DMS153 treated with DMSO at 0.1 percent for 48 hours (cell line): ENCODE results near the gene SERPINE2.
A peak's percentile ranks its signal among the peaks of the same experiment; 100 is the strongest.

Source experiments
- DNase-seq: peaks from one replicate; lab custom pipeline; 2025; ENCODE audit not compliant: unreplicated experiment; lab: John Stamatoyannopoulos, UW

SERPINE2 gene

GRCh38 chr2:223978451-223978850 is 60.6 kb downstream of the SERPINE2 start:
- no peak for DNase-seq

- no peak for DNase-seq
Observed at GRCh38 chr2:223976635-223977226, 62.4 kb downstream of the SERPINE2 start.

- DNase-seq, result no peak
Observed at GRCh38 chr2:223973606-223974005, 65.5 kb downstream of the SERPINE2 start.

- no peak for DNase-seq
Observed at GRCh38 chr2:223972656-223973102, 66.4 kb downstream of the SERPINE2 start.

- DNase-seq, result no peak
Observed at GRCh38 chr2:223971731-223972130, 67.4 kb downstream of the SERPINE2 start.

- DNase-seq, result peak; percentile 17
Observed at GRCh38 chr2:223970343-223971128, 68.5 kb downstream of the SERPINE2 start.

- no peak for DNase-seq
Observed at GRCh38 chr2:223969856-223970255, 69.2 kb downstream of the SERPINE2 start.

GRCh38 chr2:223969315-223969714 is 69.8 kb downstream of the SERPINE2 start:
- no peak for DNase-seq

GRCh38 chr2:223967981-223968380 is 71.1 kb downstream of the SERPINE2 start:
- no peak for DNase-seq

GRCh38 chr2:223959688-223960087 is 79.4 kb downstream of the SERPINE2 start:
- no peak for DNase-seq

GRCh38 chr2:223957092-223957851 is 81.8 kb downstream of the SERPINE2 start, which contains the start of gene MRPL44:
TSS of gene MRPL44 (plus strand) at chr2:223957463. CDS start at chr2:223957473, 10 bp downstream.
- DNase-seq, result peak; percentile 87

GRCh38 chr2:223956300-223956699 is 82.8 kb downstream of the SERPINE2 start:
- no peak for DNase-seq

GRCh38 chr2:223954401-223954800 is 84.7 kb downstream of the SERPINE2 start:
- DNase-seq, result no peak

GRCh38 chr2:223952280-223952968 is 86.7 kb downstream of the SERPINE2 start:
- DNase-seq, result no peak

- DNase-seq, result no peak
Observed at GRCh38 chr2:223950448-223951347, 88.4 kb downstream of the SERPINE2 start.

- no peak for DNase-seq
Observed at GRCh38 chr2:223949241-223949840, 89.7 kb downstream of the SERPINE2 start.

- DNase-seq, result no peak
Observed at GRCh38 chr2:223947711-223948205, 91.3 kb downstream of the SERPINE2 start.

GRCh38 chr2:223945755-223946154 is 93.3 kb downstream of the SERPINE2 start:
- DNase-seq, result no peak

- peak; percentile 59 for DNase-seq
Observed at GRCh38 chr2:223944703-223945531, 94.2 kb downstream of the SERPINE2 start, which contains the start of gene WDFY1. TSS of gene WDFY1 (minus strand) at chr2:223945335. CDS start at chr2:223945284, 51 bp downstream.
